ENCODE data around the gene FIG4. TPM values are rescaled to one million over a fixed set of nuclear protein-coding genes. Genes with fewer than 3 reads are reported as not detected.

The FIG4 gene
- total RNA-seq, 1 experiment from 2014 or later = 23.1 TPM

DNA sequence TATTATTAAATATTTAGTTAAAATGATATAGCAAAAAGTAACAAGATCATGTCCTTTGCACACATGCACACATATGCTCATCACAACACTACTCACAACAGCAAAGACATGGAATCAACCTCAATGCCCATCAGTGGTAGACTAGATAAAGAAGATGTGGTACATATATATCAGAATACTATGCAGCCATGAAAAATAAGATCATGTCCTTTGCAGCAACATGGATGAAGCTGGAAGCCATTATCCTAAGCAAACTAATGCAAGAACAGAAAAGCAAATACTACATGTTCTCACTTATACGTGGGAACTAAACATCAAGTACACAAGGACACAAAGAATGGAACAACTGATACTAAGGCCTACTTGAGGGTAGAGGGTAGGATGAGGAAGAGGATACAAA is 14.4 kb upstream of the FIG4 start:
- no peak overlapping the region for H3K4me2 ChIP-seq (ENCODE audit: insufficient read depth, insufficient read length, low read length)
- H4K8ac ChIP-seq (replicated peaks; ENCODE audit: insufficient read length, low read depth, low read length) = no peak overlapping the region
- H4K20me1 ChIP-seq (ENCODE audit: control insufficient read depth, insufficient read depth, insufficient read length) = no peaks in the 10 kb centered on the region
- no peaks in the 10 kb centered on the region for H3K79me1 ChIP-seq (ENCODE audit: insufficient read depth, low read depth, low read length, poor library complexity, severe bottlenecking)
- no peak for DNase-seq
- H3K56ac ChIP-seq (ENCODE audit: insufficient read length, low read depth, low read length) = no peak overlapping the region
- no peak overlapping the region for H2BK20ac ChIP-seq (ENCODE audit: low read depth, low read length, poor library complexity, severe bottlenecking)
- H4K5ac ChIP-seq (ENCODE audit: insufficient read length, low read depth, low read length) = no peak overlapping the region
- no peak overlapping the region for H3K27ac Mint-ChIP-seq
- H3K14ac ChIP-seq (ENCODE audit: insufficient read depth, low read length) = no peak overlapping the region
- H2BK120ac ChIP-seq (ENCODE audit: low read depth, low read length, poor library complexity, severe bottlenecking) = no peak overlapping the region
- no peak for TF ChIP-seq CTCF (conservative IDR thresholded peaks at IDR 0.05)
- H2BK5ac ChIP-seq (ENCODE audit: insufficient read length, low read length) = no peak overlapping the region
- no CpG with 5 or more reads among the region's 1 CpG for WGBS (ENCODE audit: extremely low coverage, insufficient read length, low lambda C conversion rate)
- H3K4me3 Mint-ChIP-seq = no peak overlapping the region
- peaks cover 3% of the 10 kb centered on the region; the same call in 1 of the 2 replicates for H3K27me3 Mint-ChIP-seq (ENCODE audit: low read depth)
- H3K9me3 Mint-ChIP-seq = peaks cover 18 to 22% of the 10 kb centered on the region in 2 experiments
- H3K36me3 Mint-ChIP-seq (ENCODE audit: insufficient read depth in 1 of 3, low read depth in 3 of 3) = peaks cover 6 to 16% (median 10%) of the 10 kb centered on the region in 3 experiments
- no peaks in the 10 kb centered on the region for H3K27me3 ChIP-seq (ENCODE audit: insufficient read depth, low read length)
- no peak overlapping the region for H3K27ac ChIP-seq (ENCODE audit: insufficient read length, low read depth, low read length)
- no peak overlapping the region for H3K18ac ChIP-seq (ENCODE audit: insufficient read length, low read depth, low read length)
- H4K91ac ChIP-seq (ENCODE audit: insufficient read length, low read depth, low read length) = no peak overlapping the region
- H2AFZ ChIP-seq (ENCODE audit: low read length) = no peak overlapping the region
- no peak overlapping the region for H3K9ac ChIP-seq (ENCODE audit: extremely low read depth, insufficient read length, low read length)
- H2BK15ac ChIP-seq (ENCODE audit: low read depth, low read length) = no peak overlapping the region
- no peaks in the 10 kb centered on the region for H3K23me2 ChIP-seq (ENCODE audit: insufficient read length, low read depth, low read length, poor library complexity, severe bottlenecking)
- H2AK5ac ChIP-seq (ENCODE audit: insufficient read length, low read length) = no peak overlapping the region
- no peak overlapping the region for H3K23ac ChIP-seq (ENCODE audit: insufficient read length, low read depth, low read length)
- no peak overlapping the region for H2BK12ac ChIP-seq (ENCODE audit: insufficient read length, low read depth, low read length)
- no peak overlapping the region for H3K4ac ChIP-seq (ENCODE audit: low read depth, low read length)
- peaks cover 22 to 29% of the 10 kb centered on the region in 2 experiments for H3K4me1 Mint-ChIP-seq
- H3K9me3 ChIP-seq (ENCODE audit: control insufficient read depth, low read depth, low read length) = no peaks in the 10 kb centered on the region
- H3T11ph ChIP-seq (ENCODE audit: low read length) = no peak overlapping the region
- H3K79me2 ChIP-seq (ENCODE audit: insufficient read depth, low read length) = no peaks in the 10 kb centered on the region
- H3K4me1 ChIP-seq (ENCODE audit: insufficient read depth, low read length) = peaks cover 3% of the 10 kb centered on the region; the same call in 1 of the 2 replicates
